WTC11 (cell line): ENCODE measurements around the gene EIF3B. TPM values are rescaled to one million over a fixed set of nuclear protein-coding genes. Genes with fewer than 3 reads are reported as not detected.

Source experiments
- ATAC-seq: fragments of 200-7000 bp; cut with Tn5 transposase; 2 replicates; pipeline ENCODE4 v1.10.0; 2021; ENCODE audit warnings: mild to moderate bottlenecking, moderate library complexity
- CTCF ChIA-PET: fragments of 300-600 bp; sonication (Branson Sonifier 250); formaldehyde crosslinking; loops from one replicate; lab custom pipeline; 2021; ENCODE audit warnings: antibody characterized with exemption; lab: Charles Lee
- POLR2A ChIA-PET: fragments of 350-600 bp; sonication (Branson Sonifier 250); formaldehyde crosslinking; loops from one replicate; lab custom pipeline; 2021; ENCODE audit warnings: antibody characterized with exemption; lab: Charles Lee
- DNase-seq: peaks from one replicate; pipeline ENCODE4 v3.0.0; 2021; ENCODE audit warnings: low spot score
- H3K27ac Mint-ChIP-seq: 2 replicates; pipeline ENCODE4 v1.8.0; 2021; ENCODE audit warnings: mixed read lengths
- H3K27me3 Mint-ChIP-seq: 2 replicates; pipeline ENCODE4 v1.8.0; 2021; ENCODE audit warnings: low read depth, mild to moderate bottlenecking, moderate library complexity, mixed read lengths
- H3K36me3 Mint-ChIP-seq: 2 replicates; pipeline ENCODE4 v1.8.0; 2021; ENCODE audit warnings: mixed read lengths
- H3K4me1 Mint-ChIP-seq: 2 replicates; pipeline ENCODE4 v1.8.0; 2022; ENCODE audit warnings: mixed read lengths
- H3K4me3 Mint-ChIP-seq: 2 replicates; pipeline ENCODE4 v1.8.0; 2021; ENCODE audit warnings: mild to moderate bottlenecking, moderate library complexity, mixed read lengths
- H3K9me3 Mint-ChIP-seq: 2 replicates; pipeline ENCODE4 v1.8.0; 2021; ENCODE audit warnings: mixed read lengths
- ARID4B ChIP-seq: sonication (generic); formaldehyde crosslinking; IDR thresholded peaks from 2 replicates; pipeline ENCODE4 v1.8.0; 2023; ENCODE audit warnings: missing genetic modification reagents, mild to moderate bottlenecking, borderline replicate concordance
- ATF1 ChIP-seq: sonication (generic); formaldehyde crosslinking; IDR thresholded peaks from 2 replicates; pipeline ENCODE4 v1.8.1; 2023; ENCODE audit warnings: mild to moderate bottlenecking, moderate library complexity, missing genetic modification reagents
- CBFB ChIP-seq: sonication (generic); formaldehyde crosslinking; IDR thresholded peaks from 2 replicates; pipeline ENCODE4 v1.8.1; 2022; ENCODE audit warnings: mild to moderate bottlenecking, low read depth, missing genetic modification reagents
- CREB1 ChIP-seq: sonication (generic); formaldehyde crosslinking; IDR thresholded peaks from 2 replicates; pipeline ENCODE4 v1.8.0; 2023; ENCODE audit warnings: mild to moderate bottlenecking, missing genetic modification reagents
- CTCF ChIP-seq: fragments of 200-600 bp; IDR thresholded peaks from 2 replicates; pipeline ENCODE4 v1.8.0; 2022; ENCODE audit warnings: antibody characterized with exemption
- E2F1 ChIP-seq: sonication (generic); formaldehyde crosslinking; IDR thresholded peaks from 2 replicates; pipeline ENCODE4 v1.8.0; 2022; ENCODE audit warnings: mild to moderate bottlenecking, missing genetic modification reagents
- GTF2I ChIP-seq: fragments of 250-450 bp; sonication (Bioruptor Pico); conservative IDR thresholded peaks from 2 replicates; pipeline ENCODE4 v1.4.0; 2021; ENCODE audit warnings: mild to moderate bottlenecking
- NR2C2 ChIP-seq: sonication (generic); formaldehyde crosslinking; IDR thresholded peaks from 2 replicates; pipeline ENCODE4 v1.8.0; 2022; ENCODE audit warnings: mild to moderate bottlenecking, missing genetic modification reagents
- RELA ChIP-seq: sonication (generic); formaldehyde crosslinking; IDR thresholded peaks from 2 replicates; pipeline ENCODE4 v1.8.1; 2022; ENCODE audit warnings: missing genetic modification reagents, mild to moderate bottlenecking, borderline replicate concordance
- SMAD3 ChIP-seq: sonication (generic); formaldehyde crosslinking; IDR thresholded peaks from 2 replicates; pipeline ENCODE4 v1.8.0; 2022; ENCODE audit warnings: missing genetic modification reagents, mild to moderate bottlenecking, borderline replicate concordance
- ZBTB21 ChIP-seq: sonication (generic); formaldehyde crosslinking; IDR thresholded peaks from 2 replicates; pipeline ENCODE4 v1.8.1; 2023; ENCODE audit warnings: mild to moderate bottlenecking, missing genetic modification reagents, borderline replicate concordance
- ZMAT4 ChIP-seq: fragments of 250-450 bp; sonication (Bioruptor Pico); IDR thresholded peaks from 2 replicates; pipeline ENCODE4 v1.9.0; 2021; ENCODE audit warnings: mild to moderate bottlenecking
- ZNF423 ChIP-seq: fragments of 250-450 bp; sonication (Bioruptor Pico); IDR thresholded peaks from 2 replicates; pipeline ENCODE4 v2.1.2; 2022; ENCODE audit warnings: mild to moderate bottlenecking, moderate library complexity
- ZNF512 ChIP-seq: sonication (generic); formaldehyde crosslinking; IDR thresholded peaks from 2 replicates; pipeline ENCODE4 v1.8.1; 2022; ENCODE audit warnings: missing genetic modification reagents, borderline replicate concordance
- ZSCAN18 ChIP-seq: fragments of 250-450 bp; sonication (Bioruptor Pico); IDR thresholded peaks from 2 replicates; pipeline ENCODE4 v2.1.2; 2022; ENCODE audit warnings: mild to moderate bottlenecking, moderate library complexity
- total RNA-seq: library from RNA; stranded (reverse); gene quantifications from 3 replicates; pipeline ENCODE4 v1.2.3, GENCODE V29; 2021

The EIF3B gene
- total RNA-seq, 1 experiment from 2014 or later, result 361 TPM

- CTCF ChIA-PET, result interaction anchor here (0.6 kb wide), 1 partner anchor 41 kb away, joined by 4 read pairs; no protein-coding TSS in a partner anchor
- no peak overlapping the region for H3K4me3 Mint-ChIP-seq
- TF ChIP-seq CREB1 (CRISPR knock-in tag) (no peak), ZBTB21 (CRISPR knock-in tag) (no peak), ZSCAN18 (no peak)
- POLR2A ChIA-PET, result interaction anchor here (0.7 kb wide), 2 partner anchors 14 to 145 kb away, joined by 5 to 14 read pairs; no protein-coding TSS in a partner anchor
- H3K27me3 Mint-ChIP-seq, result no peaks in the 10 kb centered on the region
- H3K9me3 Mint-ChIP-seq, result peaks cover 9% of the 10 kb centered on the region
- peaks cover 15% of the 10 kb centered on the region for H3K4me1 Mint-ChIP-seq
- peak overlapping the region; percentile 78 for H3K27ac Mint-ChIP-seq
- DNase-seq (no peak), ATAC-seq (no peak)
- peaks cover 26% of the 10 kb centered on the region for H3K36me3 Mint-ChIP-seq
These were observed 47.9 kb upstream of the EIF3B start for GRCh38 chr7:2306688-2307087.

GRCh38 chr7:2307690-2308107 is 46.9 kb upstream of the EIF3B start:
- no peak for TF ChIP-seq ZNF512 (CRISPR knock-in tag)
- TF ChIP-seq SMAD3 (CRISPR knock-in tag), result no peak
- no peak for TF ChIP-seq ATF1 (CRISPR knock-in tag)
- TF ChIP-seq ZMAT4 (CRISPR knock-in tag), result no peak
- no peak for TF ChIP-seq GTF2I (CRISPR knock-in tag)
- no peak for TF ChIP-seq ARID4B (CRISPR knock-in tag)
- TF ChIP-seq E2F1 (CRISPR knock-in tag), result no peak
- TF ChIP-seq NR2C2, result no peak
- no peak for TF ChIP-seq CTCF
- no peak for TF ChIP-seq ZNF423 (CRISPR knock-in tag)
- no peak for TF ChIP-seq RELA (CRISPR knock-in tag)
- TF ChIP-seq CBFB, result no peak
- H3K9me3 Mint-ChIP-seq, result peaks cover 3% of the 10 kb centered on the region
- ChIA-PET CTCF (interaction anchor here (0.6 kb wide), 1 partner anchor 75 kb away, joined by 4 read pairs; the partner anchor contains the start of gene MAD1L1), POLR2A (interaction anchor here (0.7 kb wide), 2 partner anchors 144 to 196 kb away, joined by 7 to 14 read pairs; no protein-coding TSS in a partner anchor)
- DNase-seq (no peak), ATAC-seq (no peak)
- H3K27me3 Mint-ChIP-seq, result no peaks in the 10 kb centered on the region
- H3K4me1 Mint-ChIP-seq, result peaks cover 17% of the 10 kb centered on the region
- H3K27ac Mint-ChIP-seq, result peak overlapping the region; percentile 67
- no peak overlapping the region for H3K4me3 Mint-ChIP-seq
- peaks cover 19% of the 10 kb centered on the region for H3K36me3 Mint-ChIP-seq
